Lung (tissue), 12 donors: ENCODE results near the gene PEPD. TPM values are rescaled to one million over a fixed set of nuclear protein-coding genes. Genes with fewer than 3 reads are reported as not detected.

Source experiments
- ATAC-seq: fragments of 200-7000 bp; cut with Tn5 transposase; one replicate; pipeline ENCODE4 v1.9.1; 2020; ENCODE audit warnings: moderate number of reproducible peaks; ENCODE audit not compliant: insufficient read depth, low FRiP score
- DNase-seq, 3 donors: peaks; one replicate each; pipeline ENCODE4 v3.0.0-alpha.2; 2013 to 2017
- H3K27ac ChIP-seq, 2 donors: one replicate each; pipeline ENCODE4 v1.5.1; 2013; ENCODE audit warnings: mild to moderate bottlenecking in 2 of 2, moderate library complexity in 2 of 2, control low read depth in 1 of 2, inconsistent platforms in 1 of 2, low read depth in 1 of 2, low read length in 1 of 2
- H3K27me3 ChIP-seq, 3 donors: one replicate each; pipeline ENCODE4 v1.5.1; 2013; ENCODE audit warnings: low read length in 2 of 3; ENCODE audit not compliant: control insufficient read depth in 3 of 3, insufficient read depth in 3 of 3
- H3K36me3 ChIP-seq, 4 donors: one replicate each; pipeline ENCODE4 v1.5.1; 2013; ENCODE audit warnings: low read length in 4 of 4, mild to moderate bottlenecking in 1 of 4, moderate library complexity in 1 of 4; ENCODE audit not compliant: control insufficient read depth in 4 of 4, insufficient read depth in 4 of 4
- H3K4me1 ChIP-seq, 5 donors: one replicate each; pipeline ENCODE4 v1.5.1; 2013; ENCODE audit warnings: low read length in 5 of 5, mild to moderate bottlenecking in 2 of 5, moderate library complexity in 1 of 5; ENCODE audit not compliant: control insufficient read depth in 5 of 5, insufficient read depth in 5 of 5
- H3K4me3 ChIP-seq: one replicate; pipeline ENCODE4 v1.5.1; 2013; ENCODE audit warnings: mild to moderate bottlenecking, control low read depth, moderate library complexity
- H3K9ac ChIP-seq, 2 donors: one replicate each; pipeline ENCODE4 v1.5.1; 2013; ENCODE audit warnings: low read length in 2 of 2, control low read depth in 1 of 2; ENCODE audit not compliant: insufficient read depth in 1 of 2
- H3K9me3 ChIP-seq, 4 donors: one replicate each; pipeline ENCODE4 v1.5.1; 2013; ENCODE audit warnings: low read length in 3 of 4, mild to moderate bottlenecking in 1 of 4, moderate library complexity in 1 of 4; ENCODE audit not compliant: control insufficient read depth in 4 of 4, insufficient read depth in 3 of 4
- WGBS, 2 donors: extraction: QIAGEN DNeasy Blood & Tissue Kit; methylation state at CpG; one replicate each; pipeline ENCODE4 v1.1.7; 2013; 5-methylcytosine and 5-hydroxymethylcytosine counted together
- polyA plus RNA-seq, 2 donors: library from polyadenylated mRNA; stranded (reverse); fragments of 200-250 nt; gene quantifications; one replicate each; pipeline ENCODE4 v1.2.1, GENCODE V29; 2013
- total RNA-seq, 2 donors: library from RNA; depleted of rRNA in 1 of 2; stranded (reverse); fragments of >200 nt in 1 of 2; gene quantifications; one replicate each; pipeline ENCODE4 v1.2.1, GENCODE V29; 2014 to 2021
- TF ChIP-seq, protein P1 (sequence below): IDR thresholded peaks from 2 replicates; pipeline ENCODE4 v1.5.1; 2012; ENCODE audit warnings: mild to moderate bottlenecking; ENCODE audit errors: control extremely low read depth, extremely low read depth
- donor health status: control.
- donor health status: control.
- donor health status: Bipolar disorder and iron deficiency.
- donor health status: healthy.
- donor health status: DM: yes; HTN: yes; CAD: no.

The PEPD gene
- total and polyA plus RNA-seq, 4 donors: 29.6 to 88.2 (median 73.4) TPM

DNA sequence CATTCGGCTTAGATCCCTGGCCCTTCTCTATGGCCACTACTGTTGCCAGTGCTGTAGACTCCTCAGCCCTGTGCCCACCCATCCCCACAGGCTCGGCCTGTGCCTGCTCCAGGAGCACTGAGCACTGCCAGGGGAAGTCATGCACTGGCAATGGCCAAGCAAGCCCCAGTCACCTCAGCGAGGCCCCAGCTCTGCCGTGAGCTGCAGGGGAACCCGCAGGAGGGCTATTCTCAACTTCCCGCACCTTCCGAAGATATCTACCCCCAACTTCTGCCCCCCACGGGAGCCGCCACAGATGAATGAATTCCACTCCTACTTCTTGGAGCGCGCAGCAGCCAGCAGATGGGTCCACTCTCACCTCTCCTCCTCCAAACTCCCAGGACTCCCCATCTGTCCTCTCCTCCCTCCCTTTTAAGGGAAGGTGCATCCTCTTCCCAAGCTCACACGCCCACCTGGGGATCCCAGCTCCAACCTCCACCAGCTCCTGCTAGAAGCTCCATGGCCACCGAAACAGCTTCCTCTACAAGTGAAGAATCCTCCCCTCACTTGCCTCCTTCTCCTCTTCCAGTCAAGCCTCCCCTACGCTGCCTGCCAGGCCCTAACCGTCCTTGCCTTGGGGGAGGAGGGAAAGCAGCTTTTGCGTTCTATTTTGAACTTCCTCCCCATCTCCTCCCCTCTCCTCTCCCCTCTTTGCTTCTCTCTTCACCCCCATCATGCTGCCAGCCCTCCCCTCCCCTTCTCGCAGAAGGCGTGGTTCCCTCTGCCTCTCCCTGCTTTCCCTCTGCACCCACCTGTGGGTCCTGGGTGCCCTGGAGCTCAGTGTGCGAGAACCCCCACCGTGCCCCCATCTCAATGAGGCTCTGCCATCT lies 52.2 kb downstream of the PEPD start:
- no peaks in the 10 kb centered on the region for H3K9me3 ChIP-seq
- H3K27me3 ChIP-seq: no peaks in the 10 kb centered on the region
- DNase-seq (no peak), ATAC-seq (no peak)
- WGBS, 2 donors: 92 to 93% methylated on average over 20 of the region's 20 CpGs
- no peak overlapping the region for H3K9ac ChIP-seq
- H3K27ac ChIP-seq: no peak overlapping the region
- TF ChIP-seq, protein P1, sequence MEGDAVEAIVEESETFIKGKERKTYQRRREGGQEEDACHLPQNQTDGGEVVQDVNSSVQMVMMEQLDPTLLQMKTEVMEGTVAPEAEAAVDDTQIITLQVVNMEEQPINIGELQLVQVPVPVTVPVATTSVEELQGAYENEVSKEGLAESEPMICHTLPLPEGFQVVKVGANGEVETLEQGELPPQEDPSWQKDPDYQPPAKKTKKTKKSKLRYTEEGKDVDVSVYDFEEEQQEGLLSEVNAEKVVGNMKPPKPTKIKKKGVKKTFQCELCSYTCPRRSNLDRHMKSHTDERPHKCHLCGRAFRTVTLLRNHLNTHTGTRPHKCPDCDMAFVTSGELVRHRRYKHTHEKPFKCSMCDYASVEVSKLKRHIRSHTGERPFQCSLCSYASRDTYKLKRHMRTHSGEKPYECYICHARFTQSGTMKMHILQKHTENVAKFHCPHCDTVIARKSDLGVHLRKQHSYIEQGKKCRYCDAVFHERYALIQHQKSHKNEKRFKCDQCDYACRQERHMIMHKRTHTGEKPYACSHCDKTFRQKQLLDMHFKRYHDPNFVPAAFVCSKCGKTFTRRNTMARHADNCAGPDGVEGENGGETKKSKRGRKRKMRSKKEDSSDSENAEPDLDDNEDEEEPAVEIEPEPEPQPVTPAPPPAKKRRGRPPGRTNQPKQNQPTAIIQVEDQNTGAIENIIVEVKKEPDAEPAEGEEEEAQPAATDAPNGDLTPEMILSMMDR: no peak
- peaks cover 0 to 5% (median 0%) of the 10 kb centered on the region in 4 donors for H3K36me3 ChIP-seq
- H3K4me3 ChIP-seq: no peak overlapping the region
- peaks cover 0 to 4% (median 0%) of the 10 kb centered on the region in 5 donors for H3K4me1 ChIP-seq

DNA sequence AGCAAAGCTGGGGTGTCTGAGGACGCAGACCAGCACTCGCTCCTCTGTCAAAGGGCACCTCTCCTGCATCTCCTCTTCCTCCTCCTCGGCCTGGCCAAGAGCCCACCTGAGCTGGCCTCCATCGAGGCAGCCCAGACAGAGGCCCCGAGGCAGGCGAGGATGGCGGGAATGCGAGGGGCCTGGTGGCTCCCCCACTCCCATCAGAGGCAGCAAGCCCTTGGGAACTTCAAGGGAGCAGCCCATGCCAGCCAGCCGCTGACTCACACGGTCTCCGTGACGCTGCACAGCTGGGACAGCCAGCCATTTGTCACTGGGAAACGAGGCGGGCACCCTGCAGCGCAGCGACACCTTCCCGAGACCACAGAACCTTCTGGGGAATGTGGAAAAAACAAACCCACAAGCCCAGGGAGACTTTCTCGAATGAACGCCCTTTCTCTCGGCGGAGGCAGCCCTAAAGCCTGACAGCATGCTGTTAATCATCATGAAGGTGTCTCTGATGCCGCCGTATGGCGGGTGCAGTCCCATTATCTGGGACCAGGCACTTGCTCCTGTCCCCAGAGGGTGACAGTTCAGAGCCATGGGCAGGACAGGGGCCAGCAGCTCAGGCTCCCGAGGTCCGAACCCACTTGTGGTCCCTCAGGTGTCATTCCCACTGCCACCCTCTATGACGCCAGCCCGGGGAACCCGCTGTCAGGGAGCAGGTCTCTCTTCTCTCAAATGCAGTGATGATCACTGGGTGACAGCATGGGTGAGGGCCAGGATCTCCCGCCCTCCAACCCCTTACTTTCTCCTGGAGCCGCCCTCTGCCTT lies 53.0 kb downstream of the PEPD start:
- ATAC-seq: no peak
- no peak overlapping the region for H3K27ac ChIP-seq

DNA sequence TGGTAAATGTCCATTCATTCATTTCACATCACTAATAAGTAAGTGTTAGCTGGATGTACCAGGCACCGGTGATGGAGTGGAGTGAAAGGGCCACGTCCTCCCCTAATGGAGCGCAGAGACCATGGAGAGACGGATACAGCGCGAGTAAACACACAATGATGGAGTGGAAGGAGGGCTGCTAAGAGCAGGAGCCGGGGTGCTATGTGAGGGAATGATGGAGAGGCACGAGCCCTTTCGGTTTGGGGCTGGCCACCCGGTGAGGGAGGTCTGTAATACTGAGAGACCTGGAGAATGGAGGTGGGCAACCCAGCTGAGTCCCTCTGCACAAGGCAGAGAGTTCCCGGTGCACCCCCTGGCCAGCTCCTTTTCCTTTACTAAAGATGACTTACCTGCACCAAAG lies 53.7 kb downstream of the PEPD start:
- H3K27me3 ChIP-seq: no peaks in the 10 kb centered on the region
- no peaks in the 10 kb centered on the region for H3K9me3 ChIP-seq
- no peak overlapping the region for H3K27ac ChIP-seq
- DNase-seq: no peak
- no peak overlapping the region for H3K4me3 ChIP-seq
- ATAC-seq: no peak
- H3K4me1 ChIP-seq: peaks cover 0 to 4% (median 0%) of the 10 kb centered on the region in 5 donors
- H3K9ac ChIP-seq: no peak overlapping the region
- TF ChIP-seq, protein P1: no peak
- H3K36me3 ChIP-seq: peaks cover 0 to 7% (median 0%) of the 10 kb centered on the region in 4 donors
- WGBS, 2 donors: 90 to 91% methylated on average over 11 of the region's 11 CpGs

More for the DNA sequence above, 53.0 kb downstream of the PEPD start:
- H3K9ac ChIP-seq: no peak overlapping the region
- no peaks in the 10 kb centered on the region for H3K9me3 ChIP-seq
- 89 to 92% methylated on average over 30 to 31 of the region's 31 CpGs for WGBS, 2 donors
- peaks cover 0 to 4% (median 0%) of the 10 kb centered on the region in 5 donors for H3K4me1 ChIP-seq
- peaks cover 0 to 5% (median 0%) of the 10 kb centered on the region in 4 donors for H3K36me3 ChIP-seq
- TF ChIP-seq, protein P1: no peak
- H3K4me3 ChIP-seq: no peak overlapping the region
- no peaks in the 10 kb centered on the region for H3K27me3 ChIP-seq
- DNase-seq: no peak
